ENCODE measurements around the gene ITGA8. TPM values are rescaled to one million over a fixed set of nuclear protein-coding genes. Genes with fewer than 3 reads are reported as not detected.

ITGA8 gene
- total RNA-seq, 2 experiments from 2014 or later: not detected

DNA sequence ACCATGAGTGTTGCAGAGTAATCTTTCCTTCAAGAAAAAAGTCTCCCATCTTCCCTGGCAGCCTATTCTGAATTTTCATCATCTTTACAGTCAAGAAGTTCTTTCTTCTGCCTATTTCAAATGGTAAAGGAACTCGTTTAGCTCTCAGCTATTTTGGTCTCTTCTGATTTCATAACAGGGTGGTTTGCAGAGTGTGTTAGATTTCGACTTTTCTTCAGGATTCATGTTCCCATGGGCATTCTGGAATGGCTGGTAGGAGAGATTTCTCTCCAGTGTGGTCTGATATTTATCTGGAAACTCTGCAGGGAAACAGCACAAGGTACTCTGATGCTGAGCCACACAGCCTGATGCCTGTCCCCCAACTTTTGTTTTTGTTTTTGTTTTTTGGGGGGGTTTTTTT is 237.6 kb downstream of the ITGA8 start:
- Histone ChIP-seq H3K27ac (ENCODE audit: low read depth in 1 of 2, low read length in 2 of 2) (no peak overlapping the region), H3K36me3 (ENCODE audit: insufficient read depth, low read length) (no peaks in the 10 kb centered on the region), H3K27me3 (ENCODE audit: control insufficient read depth in 1 of 2, insufficient read depth in 2 of 2, low read length in 2 of 2) (peaks cover 0 to 4% of the 10 kb centered on the region in 2 experiments), H3K4me1 (ENCODE audit: insufficient read depth, low read length) (no peaks in the 10 kb centered on the region), H3K9me3 (ENCODE audit: control insufficient read depth in 1 of 2, insufficient read depth in 1 of 2, low read length in 2 of 2) (no peaks in the 10 kb centered on the region), H3K4me3 (ENCODE audit: low read length) (no peak overlapping the region)
- no peaks in the 10 kb centered on the region for H3K4me1 Mint-ChIP-seq (ENCODE audit: low read depth)
- no peak overlapping the region for H3K4me3 Mint-ChIP-seq
- ChIA-PET POLR2A (no interaction called here), CTCF (no interaction called here)
- peaks cover 45% of the 10 kb centered on the region for H3K27me3 Mint-ChIP-seq
- ATAC-seq (ENCODE audit: poor library complexity) (no peak), DNase-seq (no peak)
- no peaks in the 10 kb centered on the region for H3K9me3 Mint-ChIP-seq
- no peaks in the 10 kb centered on the region for H3K36me3 Mint-ChIP-seq (ENCODE audit: low read depth)
- intact Hi-C loops (cut with DNase I, micrococcal nuclease): no loop called here
- H3K27ac Mint-ChIP-seq: no peak overlapping the region
- no peak for TF ChIP-seq CTCF (IDR thresholded peaks at IDR 0.05)

GRCh38 chr10:15478950-15479349 is 240.8 kb downstream of the ITGA8 start:
- Histone ChIP-seq H3K4me1 (ENCODE audit: insufficient read depth, low read length) (no peaks in the 10 kb centered on the region), H3K27ac (ENCODE audit: low read depth in 1 of 2, low read length in 2 of 2) (no peak overlapping the region), H3K36me3 (ENCODE audit: insufficient read depth, low read length) (no peaks in the 10 kb centered on the region), H3K4me3 (ENCODE audit: low read length) (no peak overlapping the region), H3K27me3 (ENCODE audit: control insufficient read depth in 1 of 2, insufficient read depth in 2 of 2, low read length in 2 of 2) (peaks cover 0 to 4% of the 10 kb centered on the region in 2 experiments), H3K9me3 (ENCODE audit: control insufficient read depth in 1 of 2, insufficient read depth in 1 of 2, low read length in 2 of 2) (no peaks in the 10 kb centered on the region)
- CTCF ChIA-PET: no interaction called here
- no peaks in the 10 kb centered on the region for H3K36me3 Mint-ChIP-seq (ENCODE audit: low read depth)
- peaks cover 52% of the 10 kb centered on the region for H3K27me3 Mint-ChIP-seq
- POLR2A ChIA-PET: no interaction called here
- H3K4me3 Mint-ChIP-seq: no peak overlapping the region
- no peak overlapping the region for H3K27ac Mint-ChIP-seq
- no peak for DNase-seq
- H3K9me3 Mint-ChIP-seq: no peaks in the 10 kb centered on the region
- no peaks in the 10 kb centered on the region for H3K4me1 Mint-ChIP-seq (ENCODE audit: low read depth)
- intact Hi-C loops (cut with DNase I, micrococcal nuclease): no loop called here
- no peak for TF ChIP-seq CTCF (IDR thresholded peaks at IDR 0.05)
- ATAC-seq (ENCODE audit: poor library complexity): no peak

DNA sequence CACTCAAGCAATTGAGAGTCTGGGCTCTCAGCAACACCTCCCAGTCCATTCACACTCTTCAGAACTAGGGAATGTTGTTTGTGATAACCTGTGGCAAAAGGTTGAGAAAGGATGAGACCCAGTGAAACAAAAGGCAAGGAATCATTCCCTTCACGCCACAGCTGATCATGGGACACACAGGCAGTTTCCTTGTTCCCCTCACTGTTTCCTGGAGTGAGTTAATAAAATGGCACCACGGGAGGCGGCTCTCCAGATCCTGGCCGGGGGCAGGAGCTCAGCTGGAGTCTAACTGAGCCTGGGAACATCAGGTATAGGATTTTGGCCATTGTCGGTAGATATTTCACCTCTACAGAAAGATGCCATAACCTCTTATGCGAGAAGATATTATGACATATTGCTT is 241.3 kb downstream of the ITGA8 start:
- H3K4me3 Mint-ChIP-seq: no peak overlapping the region
- H3K36me3 Mint-ChIP-seq (ENCODE audit: low read depth): no peaks in the 10 kb centered on the region
- TF ChIP-seq CTCF (IDR thresholded peaks at IDR 0.05): no peak
- intact Hi-C loops (cut with DNase I, micrococcal nuclease): no loop called here
- no peaks in the 10 kb centered on the region for H3K4me1 Mint-ChIP-seq (ENCODE audit: low read depth)
- DNase-seq: no peak
- H3K4me1 ChIP-seq (ENCODE audit: insufficient read depth, low read length): no peaks in the 10 kb centered on the region
- no peaks in the 10 kb centered on the region for H3K36me3 ChIP-seq (ENCODE audit: insufficient read depth, low read length)
- ChIA-PET CTCF (no interaction called here), POLR2A (no interaction called here)
- H3K9me3 Mint-ChIP-seq: no peaks in the 10 kb centered on the region
- no peak overlapping the region for H3K27ac Mint-ChIP-seq
- no peak overlapping the region for H3K4me3 ChIP-seq (ENCODE audit: low read length)
- no peaks in the 10 kb centered on the region for H3K27me3 ChIP-seq (ENCODE audit: control insufficient read depth in 1 of 2, insufficient read depth in 2 of 2, low read length in 2 of 2)
- H3K9me3 ChIP-seq (ENCODE audit: control insufficient read depth in 1 of 2, insufficient read depth in 1 of 2, low read length in 2 of 2): no peaks in the 10 kb centered on the region
- peaks cover 55% of the 10 kb centered on the region for H3K27me3 Mint-ChIP-seq
- no peak overlapping the region for H3K27ac ChIP-seq (ENCODE audit: low read depth in 1 of 2, low read length in 2 of 2)
- ATAC-seq (ENCODE audit: poor library complexity): no peak
